Ovary (tissue), 3 donors: ENCODE measurements around the gene TMEM271.

Experiments used
- EP300 ChIP-seq: sonication (generic); formaldehyde crosslinking; IDR thresholded peaks from one replicate; pipeline ENCODE4 v1.6.1; 2017; ENCODE audit warnings: antibody characterized with exemption
- POLR2A ChIP-seq: fragments of 450-650 bp; IDR thresholded peaks from one replicate; pipeline ENCODE4 v1.6.1; 2017; ENCODE audit warnings: antibody characterized with exemption, mild to moderate bottlenecking, moderate library complexity
- TF ChIP-seq, protein P1 (sequence below), 3 donors: fragments of 450-650 bp in 2 of 3; fragments of 200-600 bp in 1 of 3; IDR thresholded peaks; one replicate each; pipeline versions ENCODE4 v1.5.1 to v1.8.0; 2016 to 2022; ENCODE audit warnings: antibody characterized with exemption in 3 of 3, mild to moderate bottlenecking in 1 of 3
- donor health status: DM: no; HTN: no; CAD: no.

DNA sequence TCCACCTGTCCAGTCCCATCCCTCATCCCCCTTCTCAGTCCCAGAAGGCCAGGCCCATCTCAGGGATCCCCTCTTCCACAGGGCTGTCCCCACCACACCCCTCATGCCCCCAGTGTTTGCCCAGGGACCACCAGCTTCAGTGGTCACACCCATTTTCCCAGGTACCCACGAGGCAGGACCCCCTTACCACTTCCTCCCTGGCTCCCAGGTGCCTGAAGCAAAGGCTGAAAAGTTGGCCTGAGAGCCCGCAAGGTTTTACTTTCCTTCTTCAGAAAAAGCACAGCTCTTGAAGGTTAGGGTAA, 7.8 kb downstream of the TMEM271 start:
- no peak for TF ChIP-seq POLR2A
- TF ChIP-seq, protein P1, sequence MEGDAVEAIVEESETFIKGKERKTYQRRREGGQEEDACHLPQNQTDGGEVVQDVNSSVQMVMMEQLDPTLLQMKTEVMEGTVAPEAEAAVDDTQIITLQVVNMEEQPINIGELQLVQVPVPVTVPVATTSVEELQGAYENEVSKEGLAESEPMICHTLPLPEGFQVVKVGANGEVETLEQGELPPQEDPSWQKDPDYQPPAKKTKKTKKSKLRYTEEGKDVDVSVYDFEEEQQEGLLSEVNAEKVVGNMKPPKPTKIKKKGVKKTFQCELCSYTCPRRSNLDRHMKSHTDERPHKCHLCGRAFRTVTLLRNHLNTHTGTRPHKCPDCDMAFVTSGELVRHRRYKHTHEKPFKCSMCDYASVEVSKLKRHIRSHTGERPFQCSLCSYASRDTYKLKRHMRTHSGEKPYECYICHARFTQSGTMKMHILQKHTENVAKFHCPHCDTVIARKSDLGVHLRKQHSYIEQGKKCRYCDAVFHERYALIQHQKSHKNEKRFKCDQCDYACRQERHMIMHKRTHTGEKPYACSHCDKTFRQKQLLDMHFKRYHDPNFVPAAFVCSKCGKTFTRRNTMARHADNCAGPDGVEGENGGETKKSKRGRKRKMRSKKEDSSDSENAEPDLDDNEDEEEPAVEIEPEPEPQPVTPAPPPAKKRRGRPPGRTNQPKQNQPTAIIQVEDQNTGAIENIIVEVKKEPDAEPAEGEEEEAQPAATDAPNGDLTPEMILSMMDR (IDR thresholded peaks at IDR 0.05), result no peak
- no peak for TF ChIP-seq EP300
